ENCODE data around the gene PDCD4. TPM values are rescaled to one million over a fixed set of nuclear protein-coding genes. Genes with fewer than 3 reads are reported as not detected.

PDCD4 gene
- total and polyA plus RNA-seq, 2 donors from 2014 or later, result 57.7 to 75.9 TPM

DNA sequence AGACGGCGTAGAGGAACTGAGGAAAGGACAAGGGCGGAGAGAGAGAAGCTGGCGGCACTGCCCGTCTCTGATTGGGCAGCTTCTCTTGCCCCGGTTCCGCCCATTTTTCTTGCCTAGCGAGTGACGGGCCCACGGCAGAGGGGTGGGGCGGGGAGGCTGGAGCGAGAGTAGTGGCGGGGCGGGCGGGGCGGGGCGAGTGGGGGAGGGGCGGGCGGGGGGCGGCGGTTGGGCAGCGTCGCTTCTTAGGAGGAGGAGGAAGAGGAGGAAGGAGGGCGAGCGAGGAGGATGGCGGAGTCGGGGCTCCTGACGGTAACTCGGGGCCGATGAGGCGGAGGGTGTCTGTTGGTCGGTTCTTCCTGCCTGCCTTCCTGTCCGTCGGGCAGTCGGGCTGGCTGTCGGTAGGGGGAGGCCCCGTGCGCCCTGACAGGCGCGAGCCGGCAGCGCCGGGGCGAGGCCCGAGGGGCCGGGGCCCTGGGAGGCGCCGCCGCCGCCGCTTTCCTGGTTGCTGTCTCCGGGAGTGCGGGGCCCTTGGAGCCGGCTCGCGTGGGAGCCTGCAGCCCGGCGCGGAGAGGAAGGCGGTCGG lies 47.7 kb downstream of the PDCD4 start, which contains the start of gene SHOC2:
TSS of gene SHOC2 (plus strand) at position 256 of the 583 bp plus-strand sequence. CDS start 44,755 bp downstream, outside the sequence.
- Histone ChIP-seq H3K9me3 (ENCODE audit: control insufficient read depth in 2 of 3, insufficient read depth in 1 of 3, low read length in 3 of 3) (no peaks in the 10 kb centered on the region), H3K4me3 (ENCODE audit: low read length in 3 of 3) (peak within 1 kb of the TSS; percentile 99 to 100 (median 100)), H3K36me3 (ENCODE audit: control insufficient read depth in 2 of 3, insufficient read depth in 3 of 3, low read length in 3 of 3) (no peaks in the 10 kb centered on the region), H3K9ac (ENCODE audit: low read length in 3 of 3) (peak within 1 kb of the TSS; percentile 95 to 99 (median 96)), H3K27me3 (ENCODE audit: control insufficient read depth, insufficient read depth, low read length) (no peaks in the 10 kb centered on the region), H3K27ac (ENCODE audit: low read depth in 2 of 2, low read length in 2 of 2) (peak within 1 kb of the TSS; percentile 100), H3K4me1 (ENCODE audit: control insufficient read depth in 2 of 3, insufficient read depth in 2 of 3, low read depth in 1 of 3, low read length in 3 of 3) (peaks cover 5 to 12% (median 6%) of the 10 kb centered on the region in 3 donors)
- intact Hi-C loops (cut with DNase I), result no loop called here
- TF ChIP-seq, protein P1, sequence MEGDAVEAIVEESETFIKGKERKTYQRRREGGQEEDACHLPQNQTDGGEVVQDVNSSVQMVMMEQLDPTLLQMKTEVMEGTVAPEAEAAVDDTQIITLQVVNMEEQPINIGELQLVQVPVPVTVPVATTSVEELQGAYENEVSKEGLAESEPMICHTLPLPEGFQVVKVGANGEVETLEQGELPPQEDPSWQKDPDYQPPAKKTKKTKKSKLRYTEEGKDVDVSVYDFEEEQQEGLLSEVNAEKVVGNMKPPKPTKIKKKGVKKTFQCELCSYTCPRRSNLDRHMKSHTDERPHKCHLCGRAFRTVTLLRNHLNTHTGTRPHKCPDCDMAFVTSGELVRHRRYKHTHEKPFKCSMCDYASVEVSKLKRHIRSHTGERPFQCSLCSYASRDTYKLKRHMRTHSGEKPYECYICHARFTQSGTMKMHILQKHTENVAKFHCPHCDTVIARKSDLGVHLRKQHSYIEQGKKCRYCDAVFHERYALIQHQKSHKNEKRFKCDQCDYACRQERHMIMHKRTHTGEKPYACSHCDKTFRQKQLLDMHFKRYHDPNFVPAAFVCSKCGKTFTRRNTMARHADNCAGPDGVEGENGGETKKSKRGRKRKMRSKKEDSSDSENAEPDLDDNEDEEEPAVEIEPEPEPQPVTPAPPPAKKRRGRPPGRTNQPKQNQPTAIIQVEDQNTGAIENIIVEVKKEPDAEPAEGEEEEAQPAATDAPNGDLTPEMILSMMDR (IDR thresholded peaks at IDR 0.05; ENCODE audit: borderline replicate concordance, extremely low read depth, insufficient read depth), result no peak
- DNase-seq (peak in 4 of 5 donors; percentile 84 to 100 (median 100)), FAIRE-seq (no peak)

DNA sequence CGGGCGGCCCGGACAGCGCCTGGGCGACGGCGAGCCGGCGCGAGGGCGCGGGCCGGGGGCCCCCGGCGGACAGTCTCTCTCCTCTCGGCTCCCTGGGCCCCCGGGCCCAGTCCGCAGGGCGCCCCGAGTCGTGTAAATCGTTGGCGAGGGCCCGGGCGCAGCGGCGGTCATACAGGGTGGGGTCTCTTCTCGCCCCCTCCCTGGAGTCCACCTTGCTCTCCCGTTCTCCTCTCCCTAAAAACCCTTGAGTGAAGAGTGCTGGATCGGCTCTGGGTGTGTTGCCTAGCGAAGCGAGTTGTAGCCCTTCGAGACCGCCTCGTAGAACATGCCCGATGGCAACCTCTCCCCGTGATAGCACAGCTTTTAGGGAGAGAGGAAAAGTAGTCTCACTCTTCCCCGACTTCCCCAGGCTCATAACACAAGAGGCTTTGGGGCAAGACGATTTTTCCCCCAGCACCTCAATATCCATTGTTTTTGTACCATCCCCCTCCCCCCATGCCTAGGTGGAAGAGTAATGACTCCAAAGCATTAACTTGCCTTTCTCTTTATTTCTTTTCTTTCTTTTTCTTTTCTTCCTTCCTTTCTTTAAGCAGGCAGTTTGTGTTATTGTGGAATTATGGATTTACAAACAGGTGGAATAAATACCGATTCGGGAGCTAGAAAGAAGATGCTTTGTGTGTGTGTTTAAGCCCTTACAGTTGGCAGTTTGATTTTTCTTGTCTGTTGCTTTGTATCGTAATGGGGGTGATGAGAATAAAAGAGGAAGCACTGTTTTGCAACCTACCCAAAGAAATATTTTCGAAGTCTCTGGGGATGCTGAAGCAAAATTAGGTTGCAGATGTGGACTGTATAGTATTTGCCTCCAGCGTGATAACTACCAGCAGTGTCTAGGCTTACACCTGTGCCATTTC lies 48.5 kb downstream of the PDCD4 start:
- TF ChIP-seq, protein P1 (IDR thresholded peaks at IDR 0.05; ENCODE audit: borderline replicate concordance, extremely low read depth, insufficient read depth), result no peak
- Histone ChIP-seq H3K4me3 (ENCODE audit: low read length in 3 of 3) (peak overlapping the region; percentile 89 to 93 (median 91)), H3K27ac (ENCODE audit: low read depth in 2 of 2, low read length in 2 of 2) (peak overlapping the region; percentile 82 to 89), H3K9ac (ENCODE audit: low read length in 3 of 3) (peak overlapping the region; percentile 19 to 87 (median 81)), H3K4me1 (ENCODE audit: control insufficient read depth in 2 of 3, insufficient read depth in 2 of 3, low read depth in 1 of 3, low read length in 3 of 3) (peaks cover 5 to 12% (median 6%) of the 10 kb centered on the region in 3 donors), H3K36me3 (ENCODE audit: control insufficient read depth in 2 of 3, insufficient read depth in 3 of 3, low read length in 3 of 3) (no peaks in the 10 kb centered on the region), H3K9me3 (ENCODE audit: control insufficient read depth in 2 of 3, insufficient read depth in 1 of 3, low read length in 3 of 3) (no peaks in the 10 kb centered on the region), H3K27me3 (ENCODE audit: control insufficient read depth, insufficient read depth, low read length) (no peaks in the 10 kb centered on the region)
- intact Hi-C loops (cut with DNase I), result no loop called here
- peak; percentile 65 to 87 (median 80) for DNase-seq
- FAIRE-seq, result no peak

DNA sequence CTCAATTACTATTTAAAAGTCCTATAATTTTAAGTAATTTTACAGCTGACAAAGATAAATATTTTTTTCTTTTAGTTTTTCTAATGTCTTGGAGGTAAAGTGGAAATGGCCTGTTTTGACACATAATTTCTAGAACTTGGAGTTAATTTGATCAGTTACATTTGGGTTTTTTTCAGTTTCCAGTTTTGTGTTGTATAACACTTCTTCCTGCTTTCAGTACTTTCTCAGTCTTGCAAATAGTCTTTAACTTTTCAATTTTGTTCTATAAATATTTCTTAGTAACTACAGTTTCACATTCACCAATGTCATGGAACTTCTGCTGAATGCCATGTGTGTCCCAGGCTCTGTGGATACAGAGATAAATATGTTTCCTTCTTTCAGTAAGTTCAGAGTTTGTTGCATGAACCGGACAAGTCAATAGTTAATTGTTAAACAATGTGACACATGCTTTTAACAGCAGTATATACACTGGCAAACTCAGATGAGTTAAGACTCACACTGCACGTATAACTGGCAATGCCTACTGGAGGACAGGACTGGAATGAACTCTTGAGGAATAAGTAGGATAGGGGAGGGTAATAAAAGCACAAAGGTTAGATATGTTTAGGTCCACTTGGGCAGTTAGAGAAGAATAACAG lies 52.2 kb downstream of the PDCD4 start:
- no peaks in the 10 kb centered on the region for H3K36me3 ChIP-seq (ENCODE audit: control insufficient read depth in 2 of 3, insufficient read depth in 3 of 3, low read length in 3 of 3)
- H3K4me1 ChIP-seq (ENCODE audit: control insufficient read depth in 2 of 3, insufficient read depth in 2 of 3, low read depth in 1 of 3, low read length in 3 of 3), result peaks cover 3 to 6% (median 4%) of the 10 kb centered on the region in 3 donors
- H3K9me3 ChIP-seq (ENCODE audit: control insufficient read depth in 2 of 3, insufficient read depth in 1 of 3, low read length in 3 of 3), result no peaks in the 10 kb centered on the region
- no peaks in the 10 kb centered on the region for H3K27me3 ChIP-seq (ENCODE audit: control insufficient read depth, insufficient read depth, low read length)
- DNase-seq (no peak), FAIRE-seq (no peak)
- intact Hi-C loops (cut with DNase I), result no loop called here
- TF ChIP-seq, protein P1 (IDR thresholded peaks at IDR 0.05; ENCODE audit: borderline replicate concordance, extremely low read depth, insufficient read depth), result no peak
- no peak overlapping the region for H3K27ac ChIP-seq (ENCODE audit: low read depth in 2 of 2, low read length in 2 of 2)
- H3K9ac ChIP-seq (ENCODE audit: low read length in 3 of 3), result no peak overlapping the region
- H3K4me3 ChIP-seq (ENCODE audit: low read length in 3 of 3), result no peak overlapping the region
